ENCODE results near the gene RPGRIP1L.
A peak's percentile ranks its signal among the peaks of the same experiment; 100 is the strongest.

Gene RPGRIP1L

GRCh38 chr16:53643474-53643873 is 60.2 kb downstream of the RPGRIP1L start:
- DNase-seq = no peak

- DNase-seq = no peak
Measured at GRCh38 chr16:53642094-53642493, 61.6 kb downstream of the RPGRIP1L start.

- no peak for DNase-seq
Measured at GRCh38 chr16:53636978-53637377, 66.7 kb downstream of the RPGRIP1L start.

- DNase-seq = no peak
Measured at GRCh38 chr16:53632526-53632925, 71.1 kb downstream of the RPGRIP1L start.

GRCh38 chr16:53631236-53632025 is 72.2 kb downstream of the RPGRIP1L start:
- DNase-seq = no peak

GRCh38 chr16:53629607-53630312 is 73.9 kb downstream of the RPGRIP1L start:
- DNase-seq = no peak

GRCh38 chr16:53629151-53629550 is 74.5 kb downstream of the RPGRIP1L start:
- peak; percentile 47 for DNase-seq

- DNase-seq = no peak
Measured at GRCh38 chr16:53626811-53627210, 76.8 kb downstream of the RPGRIP1L start.

GRCh38 chr16:53626161-53626560 is 77.5 kb downstream of the RPGRIP1L start:
- no peak for DNase-seq

GRCh38 chr16:53625221-53625620 is 78.4 kb downstream of the RPGRIP1L start:
- no peak for DNase-seq

GRCh38 chr16:53622315-53622714 is 81.3 kb downstream of the RPGRIP1L start:
- DNase-seq = no peak

GRCh38 chr16:53620476-53620875 is 83.2 kb downstream of the RPGRIP1L start:
- no peak for DNase-seq

- DNase-seq = no peak
Measured at GRCh38 chr16:53619235-53619634, 84.4 kb downstream of the RPGRIP1L start.

- no peak for DNase-seq
Measured at GRCh38 chr16:53614346-53614745, 89.3 kb downstream of the RPGRIP1L start.

GRCh38 chr16:53612003-53612402 is 91.7 kb downstream of the RPGRIP1L start:
- no peak for DNase-seq

- DNase-seq = no peak
Measured at GRCh38 chr16:53611179-53611696, 92.4 kb downstream of the RPGRIP1L start.

- no peak for DNase-seq
Measured at GRCh38 chr16:53609536-53609935, 94.1 kb downstream of the RPGRIP1L start.

GRCh38 chr16:53608094-53608493 is 95.6 kb downstream of the RPGRIP1L start:
- DNase-seq = no peak

GRCh38 chr16:53605831-53606400 is 97.7 kb downstream of the RPGRIP1L start:
- DNase-seq = no peak

- no peak for DNase-seq
Measured at GRCh38 chr16:53605356-53605755, 98.3 kb downstream of the RPGRIP1L start.

- no peak for DNase-seq
Measured at GRCh38 chr16:53601961-53602360, 101.7 kb downstream of the RPGRIP1L start.

- DNase-seq = no peak
Measured at GRCh38 chr16:53600616-53601015, 103.0 kb downstream of the RPGRIP1L start.

- DNase-seq = no peak
Measured at GRCh38 chr16:53600126-53600525, 103.5 kb downstream of the RPGRIP1L start.

GRCh38 chr16:53599548-53599947 is 104.1 kb downstream of the RPGRIP1L start:
- DNase-seq = no peak
